ENCODE data around the gene FUCA1. TPM values are rescaled to one million over a fixed set of nuclear protein-coding genes. Genes with fewer than 3 reads are reported as not detected.
A peak's percentile ranks its signal among the peaks of the same experiment; 100 is the strongest.

Gene FUCA1
- total RNA-seq, 4 donors from 2014 or later, result 75.5 to 133 (median 112) TPM

DNA sequence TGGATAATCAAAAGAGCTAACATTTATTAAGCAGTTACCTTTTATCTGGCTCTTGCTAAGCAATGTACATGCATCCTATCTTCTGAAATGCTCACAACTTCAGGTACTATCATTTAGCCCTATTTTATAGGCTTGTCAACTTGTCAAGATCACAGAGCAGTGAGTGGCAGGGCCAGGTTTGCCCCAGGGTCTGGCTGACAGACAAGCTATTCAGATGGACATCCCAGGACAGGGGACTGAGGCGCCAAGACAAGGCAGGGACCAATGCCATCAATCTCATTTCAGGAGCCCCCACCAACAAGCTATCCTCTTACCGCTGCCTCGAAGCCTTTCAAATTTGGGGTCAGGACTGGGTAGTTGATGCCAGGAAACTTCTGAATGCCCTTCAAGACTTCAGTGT, 51.7 kb downstream of the FUCA1 start:
- WGBS, 2 donors, result 82 to 94% methylated on average over 3 of the region's 3 CpGs

DNA sequence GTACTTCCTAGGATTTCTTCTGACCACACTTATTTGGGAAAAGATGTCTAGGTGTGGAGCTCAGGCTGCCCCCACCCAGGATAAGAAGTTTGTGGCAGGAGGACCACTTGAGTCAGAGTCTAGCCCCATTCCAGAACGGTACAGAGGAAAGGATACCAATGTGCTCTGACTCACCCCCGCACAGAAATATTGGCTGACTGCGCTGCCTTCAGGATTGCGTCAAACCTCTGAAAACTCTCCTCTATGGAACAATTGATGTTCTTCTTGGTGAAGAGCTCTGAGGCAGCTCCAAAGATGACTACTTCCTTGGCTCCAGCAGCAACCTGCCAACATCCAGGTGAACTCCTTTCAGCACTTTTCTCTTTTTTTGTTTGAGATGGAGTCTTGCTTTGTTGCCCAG, 54.1 kb downstream of the FUCA1 start:
- no peak for DNase-seq
- Histone ChIP-seq H3K27ac (no peak overlapping the region), H3K4me3 (replicated peaks in 1 of 3) (no peak overlapping the region), H3K9me3 (no peaks in the 10 kb centered on the region), H3K36me3 (peaks cover 51 to 63% of the 10 kb centered on the region in 2 donors), H3K4me1 (no peaks in the 10 kb centered on the region), H3K27me3 (no peaks in the 10 kb centered on the region)
- 92 to 98% methylated on average over 4 of the region's 4 CpGs for WGBS, 2 donors
- intact Hi-C loops (cut with DNase I), result loop anchor here (10.0 kb wide), 1 partner anchor 101 kb away; the partner anchor contains the start of gene CNR2
- TF ChIP-seq POLR2A (IDR thresholded peaks at IDR 0.05), result no peak
- TF ChIP-seq, protein P1, sequence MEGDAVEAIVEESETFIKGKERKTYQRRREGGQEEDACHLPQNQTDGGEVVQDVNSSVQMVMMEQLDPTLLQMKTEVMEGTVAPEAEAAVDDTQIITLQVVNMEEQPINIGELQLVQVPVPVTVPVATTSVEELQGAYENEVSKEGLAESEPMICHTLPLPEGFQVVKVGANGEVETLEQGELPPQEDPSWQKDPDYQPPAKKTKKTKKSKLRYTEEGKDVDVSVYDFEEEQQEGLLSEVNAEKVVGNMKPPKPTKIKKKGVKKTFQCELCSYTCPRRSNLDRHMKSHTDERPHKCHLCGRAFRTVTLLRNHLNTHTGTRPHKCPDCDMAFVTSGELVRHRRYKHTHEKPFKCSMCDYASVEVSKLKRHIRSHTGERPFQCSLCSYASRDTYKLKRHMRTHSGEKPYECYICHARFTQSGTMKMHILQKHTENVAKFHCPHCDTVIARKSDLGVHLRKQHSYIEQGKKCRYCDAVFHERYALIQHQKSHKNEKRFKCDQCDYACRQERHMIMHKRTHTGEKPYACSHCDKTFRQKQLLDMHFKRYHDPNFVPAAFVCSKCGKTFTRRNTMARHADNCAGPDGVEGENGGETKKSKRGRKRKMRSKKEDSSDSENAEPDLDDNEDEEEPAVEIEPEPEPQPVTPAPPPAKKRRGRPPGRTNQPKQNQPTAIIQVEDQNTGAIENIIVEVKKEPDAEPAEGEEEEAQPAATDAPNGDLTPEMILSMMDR (IDR thresholded peaks at IDR 0.05), result no peak

More for the DNA sequence above, 51.7 kb downstream of the FUCA1 start:
- Histone ChIP-seq H3K27me3 (no peaks in the 10 kb centered on the region), H3K9me3 (no peaks in the 10 kb centered on the region), H3K36me3 (peaks cover 56 to 63% of the 10 kb centered on the region in 2 donors), H3K27ac (no peak overlapping the region), H3K4me3 (replicated peaks in 1 of 3) (no peak overlapping the region), H3K4me1 (no peaks in the 10 kb centered on the region)
- no peak for DNase-seq
- TF ChIP-seq, protein P1 (IDR thresholded peaks at IDR 0.05), result no peak
- TF ChIP-seq POLR2A (IDR thresholded peaks at IDR 0.05), result no peak
- intact Hi-C loops (cut with DNase I), result loop anchor here (10.0 kb wide), 1 partner anchor 98 kb away; the partner anchor contains the start of gene CNR2

DNA sequence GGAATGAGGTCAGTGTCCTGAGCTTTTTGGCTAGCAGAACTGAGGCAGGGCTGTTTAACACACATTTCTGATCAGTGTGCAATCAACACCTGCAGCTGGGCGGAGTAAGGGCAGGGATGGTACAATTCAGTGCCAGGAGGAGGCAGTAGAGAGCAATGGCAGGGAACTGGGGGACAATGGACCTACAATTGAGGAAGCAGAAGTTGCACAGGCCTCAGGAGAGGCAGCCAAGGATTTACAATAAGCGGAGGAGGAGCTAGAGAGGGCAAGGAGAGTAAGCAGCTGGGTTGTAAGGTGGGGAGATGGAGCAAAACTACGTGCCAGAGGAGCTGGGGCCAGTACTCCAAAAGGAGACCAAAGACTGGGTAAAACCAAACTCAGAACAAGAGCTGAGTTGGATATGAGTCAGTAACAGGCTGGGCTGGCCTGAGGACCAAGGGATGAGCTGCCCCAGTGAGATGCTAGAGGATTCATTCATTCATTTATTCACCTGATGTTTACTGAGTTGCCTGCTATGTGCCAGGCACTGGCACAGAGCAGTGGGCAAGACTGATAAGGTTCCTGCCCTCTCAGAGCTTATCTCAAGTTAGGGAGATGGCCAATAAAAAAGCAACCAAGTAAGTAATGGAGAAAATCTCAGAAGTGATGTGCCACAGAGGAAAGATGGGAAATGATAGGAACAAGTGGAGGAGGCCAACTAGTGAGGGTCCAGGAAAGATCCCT, 57.1 kb downstream of the FUCA1 start:
- H3K9me3 ChIP-seq, result no peaks in the 10 kb centered on the region
- intact Hi-C loops (cut with DNase I), result loop anchor here (10.0 kb wide), 1 partner anchor 104 kb away; the partner anchor contains the start of gene CNR2
- DNase-seq, result peak; percentile 24 to 28
- H3K27me3 ChIP-seq, result no peaks in the 10 kb centered on the region
- 72 to 77% methylated on average over 3 of the region's 3 CpGs for WGBS, 2 donors
- no peak for TF ChIP-seq POLR2A (IDR thresholded peaks at IDR 0.05)
- TF ChIP-seq, protein P1 (IDR thresholded peaks at IDR 0.05), result peak in 4 of 6 experiments; percentile 17 to 53 (median 42)
- H3K36me3 ChIP-seq, result peaks cover 36 to 39% of the 10 kb centered on the region in 2 donors
- H3K27ac ChIP-seq, result no peak overlapping the region
- no peaks in the 10 kb centered on the region for H3K4me1 ChIP-seq
- no peak overlapping the region for H3K4me3 ChIP-seq (replicated peaks in 1 of 3)

DNA sequence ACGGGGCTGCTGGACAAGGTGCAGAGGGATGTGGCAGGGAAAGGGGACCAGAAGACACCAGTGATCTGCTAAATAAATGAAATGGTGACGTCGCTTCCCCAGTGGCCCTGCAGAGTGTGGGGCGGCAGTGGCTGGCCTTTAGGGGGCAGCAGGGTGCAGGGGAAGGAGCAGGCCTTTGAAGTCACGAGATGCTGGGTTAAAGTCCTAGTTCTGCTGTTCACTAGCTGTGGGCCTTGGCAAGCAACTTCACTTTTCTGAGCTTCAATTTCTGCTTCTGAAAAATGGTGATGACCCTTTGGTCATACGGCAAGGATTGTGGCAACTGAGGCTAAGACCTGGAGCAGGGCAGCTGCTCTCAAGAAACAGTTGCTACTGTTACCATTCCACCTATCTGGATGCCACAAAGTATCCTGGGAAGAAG, 58.3 kb downstream of the FUCA1 start:
- Histone ChIP-seq H3K4me1 (no peaks in the 10 kb centered on the region), H3K4me3 (replicated peaks in 1 of 3) (no peak overlapping the region), H3K27me3 (no peaks in the 10 kb centered on the region), H3K9me3 (no peaks in the 10 kb centered on the region), H3K36me3 (peaks cover 25 to 28% of the 10 kb centered on the region in 2 donors), H3K27ac (no peak overlapping the region)
- 45 to 50% methylated on average over 6 of the region's 6 CpGs for WGBS, 2 donors
- DNase-seq, result peak; percentile 57 to 62
- intact Hi-C loops (cut with DNase I), result loop anchor here (10.0 kb wide), 1 partner anchor 105 kb away; the partner anchor contains the start of gene CNR2
- TF ChIP-seq POLR2A (IDR thresholded peaks at IDR 0.05), result no peak
- TF ChIP-seq, protein P1 (IDR thresholded peaks at IDR 0.05), result peak in 5 of 6 experiments; percentile 36 to 58 (median 47)

DNA sequence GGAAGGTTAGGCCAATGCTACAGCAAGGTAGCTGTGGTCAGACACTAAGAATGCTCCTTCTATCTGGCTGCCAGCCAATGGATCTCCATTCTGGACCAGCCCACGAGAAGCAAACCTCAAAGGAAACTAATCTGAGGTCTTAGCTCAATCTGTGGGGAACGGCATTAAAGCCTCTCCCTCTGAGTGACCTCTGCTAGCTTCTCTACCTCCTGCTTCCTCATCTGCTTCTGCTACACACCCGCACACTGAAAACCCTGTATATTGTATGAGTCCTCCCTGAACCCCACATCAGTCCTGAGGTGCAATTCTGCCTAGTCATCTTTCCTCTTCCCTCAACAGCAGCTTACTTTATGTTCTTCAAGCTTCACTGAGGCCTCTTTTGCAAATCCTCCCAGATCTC, 60.6 kb downstream of the FUCA1 start:
- H3K9me3 ChIP-seq, result no peaks in the 10 kb centered on the region
- H3K4me1 ChIP-seq, result no peaks in the 10 kb centered on the region
- peaks cover 8 to 14% of the 10 kb centered on the region in 2 donors for H3K36me3 ChIP-seq
- WGBS, 2 donors, result 81% methylated on average over 3 of the region's 3 CpGs
- H3K27ac ChIP-seq, result no peak overlapping the region
- no peak for TF ChIP-seq POLR2A (IDR thresholded peaks at IDR 0.05)
- TF ChIP-seq, protein P1 (IDR thresholded peaks at IDR 0.05), result no peak
- no peak for DNase-seq
- H3K4me3 ChIP-seq (replicated peaks in 1 of 3), result no peak overlapping the region
- no peaks in the 10 kb centered on the region for H3K27me3 ChIP-seq
- intact Hi-C loops (cut with DNase I), result no loop called here
